GM18507 (cell line): ENCODE data around the gene GZF1.
A peak's percentile ranks its signal among the peaks of the same experiment; 100 is the strongest.
"Not testable (repeated sequence)": the region's sequence is repeated elsewhere in the genome, so short reads cannot be mapped to it uniquely, and the experiment has no call there.

Experiments used
- DNase-seq: peaks from one replicate; pipeline ENCODE4 v3.0.0; 2011; ENCODE audit warnings: low read depth; ENCODE audit not compliant: insufficient read length; ENCODE audit errors: extremely low spot score
- FAIRE-seq: peaks from 2 replicates; lab custom pipeline; 2011; peaks lifted over from hg19 to GRCh38; lab: Jason Lieb, UNC

Gene GZF1

GRCh38 chr20:23343590-23343989, 18.4 kb upstream of the GZF1 start:
- DNase-seq = no peak
- FAIRE-seq = no peak

GRCh38 chr20:23344336-23344735, 17.6 kb upstream of the GZF1 start:
- no peak for DNase-seq

GRCh38 chr20:23346002-23346401, 16.0 kb upstream of the GZF1 start:
- FAIRE-seq (no peak), DNase-seq (no peak)

More at GRCh38 chr20:23344336-23344735, 17.6 kb upstream of the GZF1 start:
- FAIRE-seq = no peak

- DNase-seq (no peak), FAIRE-seq (no peak)
These were observed 14.2 kb upstream of the GZF1 start for GRCh38 chr20:23347791-23348190.

GRCh38 chr20:23348510-23348909, 13.5 kb upstream of the GZF1 start:
- FAIRE-seq, DNase-seq: not testable (repeated sequence)

GRCh38 chr20:23349338-23350195, 12.4 kb upstream of the GZF1 start:
- DNase-seq = peak; percentile 36
- no peak for FAIRE-seq

GRCh38 chr20:23350196-23350903, 11.6 kb upstream of the GZF1 start, which contains the start of gene NXT1:
NXT1 (plus strand) TSS chr20:23350791; CDS start chr20:23354042, 3,251 bp downstream.
- DNase-seq (peak; percentile 70), FAIRE-seq (peak; percentile 95)

GRCh38 chr20:23350904-23351838, 10.8 kb upstream of the GZF1 start:
- FAIRE-seq = peak; percentile 75
- DNase-seq = no peak

- no peak for FAIRE-seq
- no peak for DNase-seq
These were observed 5.8 kb upstream of the GZF1 start for GRCh38 chr20:23356203-23356602.

- DNase-seq (peak; percentile 84), FAIRE-seq (peak; percentile 97)
These were observed 4.0 kb upstream of the GZF1 start for GRCh38 chr20:23357767-23358562.

- FAIRE-seq (no peak), DNase-seq (no peak)
These were observed 3.4 kb upstream of the GZF1 start for GRCh38 chr20:23358563-23358906.

GRCh38 chr20:23358923-23359593, 2.9 kb upstream of the GZF1 start:
- no peak for DNase-seq
- FAIRE-seq = no peak

- FAIRE-seq (no peak), DNase-seq (no peak)
These were observed 1.5 kb upstream of the GZF1 start for GRCh38 chr20:23360531-23360930.

- DNase-seq (no peak), FAIRE-seq (no peak)
These were observed 885 bp upstream of the GZF1 start for GRCh38 chr20:23361119-23361475.

- DNase-seq = no peak
- FAIRE-seq = peak; percentile 53
These were observed 642 bp downstream of the GZF1 start for GRCh38 chr20:23362392-23363256.

- FAIRE-seq (no peak), DNase-seq (no peak)
These were observed 1.3 kb downstream of the GZF1 start for GRCh38 chr20:23363257-23363649.

- FAIRE-seq (no peak), DNase-seq (no peak)
These were observed 3.6 kb downstream of the GZF1 start for GRCh38 chr20:23365390-23366165.
